GM12873 (cell line): Measurements from ENCODE around the gene WDFY4.

ENCODE experiments used
- CTCF ChIP-seq: IDR thresholded peaks from 2 replicates; pipeline ENCODE4 v1.5.1; 2012; ENCODE audit warnings: low read depth, mild to moderate bottlenecking, moderate library complexity, low read length, control low read depth; ENCODE audit not compliant: insufficient read depth; ENCODE audit errors: missing control alignments

Gene WDFY4

GRCh38 chr10:48821692-48822091, 137.0 kb downstream of the WDFY4 start:
- TF ChIP-seq CTCF = no peak

GRCh38 chr10:48833674-48834073, 149.0 kb downstream of the WDFY4 start:
- TF ChIP-seq CTCF = no peak

- no peak for TF ChIP-seq CTCF
Observed at GRCh38 chr10:48834189-48834965, 149.7 kb downstream of the WDFY4 start.

GRCh38 chr10:48835781-48836180, 151.1 kb downstream of the WDFY4 start:
- TF ChIP-seq CTCF = no peak

- TF ChIP-seq CTCF = no peak
Observed at GRCh38 chr10:48836605-48837004, 151.9 kb downstream of the WDFY4 start.

- no peak for TF ChIP-seq CTCF
Observed at GRCh38 chr10:48838834-48839233, 154.2 kb downstream of the WDFY4 start.

- no peak for TF ChIP-seq CTCF
Observed at GRCh38 chr10:48839809-48840679, 155.4 kb downstream of the WDFY4 start.
